Epithelial cell of prostate (primary cell): ENCODE measurements around the gene GRAPL.
"Not testable (repeated sequence)": the region's sequence is repeated elsewhere in the genome, so short reads cannot be mapped to it uniquely, and the experiment has no call there.

Source experiments
- DNase-seq: peaks from one replicate; pipeline ENCODE4 v3.0.0-alpha.2; 2011; ENCODE audit warnings: low read depth, low spot score
- H3K27ac ChIP-seq: fragments of 450-650 bp; 2 replicates; pipeline ENCODE4 v1.5.1; 2017; ENCODE audit warnings: mild to moderate bottlenecking

Gene GRAPL

GRCh38 chr17:19136138-19136537 lies 8.7 kb downstream of the GRAPL start:
- not testable (repeated sequence) for H3K27ac ChIP-seq, DNase-seq

- not testable (repeated sequence) for DNase-seq
Observed at GRCh38 chr17:19136605-19137004, 9.2 kb downstream of the GRAPL start.

GRCh38 chr17:19137959-19138358 lies 10.6 kb downstream of the GRAPL start:
- H3K27ac ChIP-seq, DNase-seq: not testable (repeated sequence)

More at GRCh38 chr17:19136605-19137004, 9.2 kb downstream of the GRAPL start:
- not testable (repeated sequence) for H3K27ac ChIP-seq

- not testable (repeated sequence) for DNase-seq, H3K27ac ChIP-seq
Observed at GRCh38 chr17:19141366-19142155, 14.2 kb downstream of the GRAPL start.

GRCh38 chr17:19142419-19142818 lies 15.0 kb downstream of the GRAPL start:
- not testable (repeated sequence) for DNase-seq, H3K27ac ChIP-seq

GRCh38 chr17:19143097-19143777 lies 15.8 kb downstream of the GRAPL start:
- DNase-seq, H3K27ac ChIP-seq: not testable (repeated sequence)

- H3K27ac ChIP-seq, DNase-seq: not testable (repeated sequence)
Observed at GRCh38 chr17:19144373-19144772, 17.0 kb downstream of the GRAPL start.

- DNase-seq, H3K27ac ChIP-seq: not testable (repeated sequence)
Observed at GRCh38 chr17:19145471-19145870, 18.1 kb downstream of the GRAPL start.

GRCh38 chr17:19150678-19151615 lies 23.6 kb downstream of the GRAPL start:
- H3K27ac ChIP-seq, DNase-seq: not testable (repeated sequence)

GRCh38 chr17:19157628-19158027 lies 30.2 kb downstream of the GRAPL start:
- not testable (repeated sequence) for DNase-seq

GRCh38 chr17:19158478-19158877 lies 31.1 kb downstream of the GRAPL start:
- H3K27ac ChIP-seq, DNase-seq: not testable (repeated sequence)

More at GRCh38 chr17:19157628-19158027, 30.2 kb downstream of the GRAPL start:
- not testable (repeated sequence) for H3K27ac ChIP-seq

GRCh38 chr17:19158938-19159337 lies 31.5 kb downstream of the GRAPL start:
- H3K27ac ChIP-seq, result not testable (repeated sequence)

GRCh38 chr17:19161308-19162107 lies 34.1 kb downstream of the GRAPL start:
- not testable (repeated sequence) for H3K27ac ChIP-seq, DNase-seq

More at GRCh38 chr17:19158938-19159337, 31.5 kb downstream of the GRAPL start:
- not testable (repeated sequence) for DNase-seq

GRCh38 chr17:19162384-19163216 lies 35.2 kb downstream of the GRAPL start:
- not testable (repeated sequence) for H3K27ac ChIP-seq, DNase-seq

GRCh38 chr17:19174422-19174821 lies 47.0 kb downstream of the GRAPL start:
- DNase-seq, result not testable (repeated sequence)

GRCh38 chr17:19175410-19175809 lies 48.0 kb downstream of the GRAPL start:
- DNase-seq, H3K27ac ChIP-seq: not testable (repeated sequence)

More at GRCh38 chr17:19174422-19174821, 47.0 kb downstream of the GRAPL start:
- not testable (repeated sequence) for H3K27ac ChIP-seq

- not testable (repeated sequence) for H3K27ac ChIP-seq, DNase-seq
Observed at GRCh38 chr17:19181040-19181875, 53.9 kb downstream of the GRAPL start.
